NT2/D1 (cell line): Measurements from ENCODE around the gene CYBA.

Experiments
- SUZ12 ChIP-seq: IDR thresholded peaks from 2 replicates; pipeline ENCODE4 v1.6.1; 2011; ENCODE audit not compliant: insufficient read length, insufficient read depth; ENCODE audit errors: extremely low read depth
- YY1 ChIP-seq: IDR thresholded peaks from 2 replicates; pipeline ENCODE4 v1.6.1; 2011; ENCODE audit not compliant: insufficient read length, insufficient read depth
- ZNF274 ChIP-seq: IDR thresholded peaks from 2 replicates; pipeline ENCODE4 v1.6.1; 2011; ENCODE audit warnings: mild to moderate bottlenecking, low read depth, low read length

- TF ChIP-seq SUZ12, result no peak
- no peak for TF ChIP-seq YY1
- TF ChIP-seq ZNF274, result no peak
Observed at GRCh38 chr16:88595101-88595500, 55.8 kb downstream of the CYBA start.
